PC-9 (cell line): ENCODE results near the gene OPTC.

Experiments
- CTCF ChIP-seq: fragments of 200-600 bp; sonication (generic); conservative IDR thresholded peaks from 2 replicates; pipeline ENCODE4 v1.6.1; 2017; ENCODE audit warnings: mixed run types, antibody characterized with exemption, mild to moderate bottlenecking, moderate library complexity
- EZH2 ChIP-seq: fragments of 200-600 bp; sonication (generic); IDR thresholded peaks from 2 replicates; pipeline ENCODE4 v1.8.0; 2017; ENCODE audit warnings: antibody characterized with exemption, low read depth

GRCh38 chr1:203528063-203528462, 34.1 kb downstream of the OPTC start:
- TF ChIP-seq CTCF (no peak), EZH2 (no peak)
